Loucy (cell line): ENCODE measurements around the gene RGS6.
A peak's percentile ranks its signal among the peaks of the same experiment; 100 is the strongest.

Source experiments
- H2AFZ ChIP-seq: fragments of 200-600 bp; sonication (generic); 2 replicates; pipeline ENCODE4 v1.6.0; 2016; ENCODE audit warnings: antibody characterized with exemption, mild to moderate bottlenecking, low read length, moderate library complexity
- H3F3A ChIP-seq: fragments of 200-600 bp; 2 replicates; pipeline ENCODE4 v1.6.0; 2016; ENCODE audit warnings: antibody characterized with exemption, low read depth, mild to moderate bottlenecking
- H3K27me3 ChIP-seq: fragments of 200-600 bp; sonication (generic); 2 replicates; pipeline ENCODE4 v1.6.1; 2014; ENCODE audit warnings: low read length, mild to moderate bottlenecking; ENCODE audit not compliant: insufficient read depth, poor library complexity, severe bottlenecking
- H3K36me3 ChIP-seq: fragments of 200-600 bp; sonication (generic); 2 replicates; pipeline ENCODE4 v1.6.1; 2016; ENCODE audit warnings: low read length; ENCODE audit not compliant: insufficient read depth
- H3K4me1 ChIP-seq: fragments of 200-600 bp; sonication (generic); 2 replicates; pipeline ENCODE4 v1.5.1; 2014; ENCODE audit warnings: low read length, mild to moderate bottlenecking; ENCODE audit not compliant: insufficient read depth, poor library complexity, severe bottlenecking
- H3K4me2 ChIP-seq: fragments of 200-600 bp; sonication (generic); 2 replicates; pipeline ENCODE4 v1.6.0; 2014; ENCODE audit warnings: antibody characterized with exemption, low read length, low read depth, mild to moderate bottlenecking; ENCODE audit not compliant: poor library complexity, severe bottlenecking
- H3K4me3 ChIP-seq: fragments of 200-600 bp; sonication (generic); 2 replicates; pipeline ENCODE4 v1.5.1; 2014; ENCODE audit warnings: low read length, mild to moderate bottlenecking, mixed read lengths; ENCODE audit not compliant: poor library complexity, severe bottlenecking
- H3K79me2 ChIP-seq: fragments of 200-600 bp; sonication (generic); 2 replicates; pipeline ENCODE4 v1.6.1; 2014; ENCODE audit warnings: low read length; ENCODE audit not compliant: insufficient read depth
- H3K9ac ChIP-seq: fragments of 200-600 bp; sonication (generic); 2 replicates; pipeline ENCODE4 v1.6.0; 2014; ENCODE audit warnings: mild to moderate bottlenecking, low read depth, low read length, moderate library complexity; ENCODE audit not compliant: poor library complexity, severe bottlenecking
- H3K9me2 ChIP-seq: fragments of 200-600 bp; sonication (generic); replicated peaks from 2 replicates; pipeline ENCODE4 v1.6.1; 2016; ENCODE audit warnings: low read depth, low read length, mixed read lengths
- H3K9me3 ChIP-seq: fragments of 200-600 bp; sonication (generic); 2 replicates; pipeline ENCODE4 v1.6.1; 2014; ENCODE audit warnings: mild to moderate bottlenecking, antibody characterized with exemption, low read length, low read depth; ENCODE audit not compliant: insufficient read depth
- H4K20me1 ChIP-seq: fragments of 200-600 bp; sonication (generic); 2 replicates; pipeline ENCODE4 v1.6.0; 2014; ENCODE audit warnings: antibody characterized with exemption, low read length, mild to moderate bottlenecking; ENCODE audit not compliant: insufficient read depth, poor library complexity, severe bottlenecking
- EZH2phosphoT487 ChIP-seq: fragments of 200-600 bp; IDR thresholded peaks from 2 replicates; pipeline ENCODE4 v1.6.1; 2018; ENCODE audit warnings: antibody characterized with exemption, mild to moderate bottlenecking, moderate library complexity, borderline replicate concordance
- TF ChIP-seq, protein P1 (sequence below): fragments of 200-600 bp; sonication (generic); conservative IDR thresholded peaks from 2 replicates; pipeline ENCODE4 v1.5.1; 2014; ENCODE audit warnings: mild to moderate bottlenecking, antibody characterized with exemption, low read length

RGS6 gene

GRCh38 chr14:72450473-72451044 is 518.3 kb downstream of the RGS6 start:
- H4K20me1 ChIP-seq = no peaks in the 10 kb centered on the region
- TF ChIP-seq EZH2phosphoT487 = no peak
- TF ChIP-seq, protein P1, sequence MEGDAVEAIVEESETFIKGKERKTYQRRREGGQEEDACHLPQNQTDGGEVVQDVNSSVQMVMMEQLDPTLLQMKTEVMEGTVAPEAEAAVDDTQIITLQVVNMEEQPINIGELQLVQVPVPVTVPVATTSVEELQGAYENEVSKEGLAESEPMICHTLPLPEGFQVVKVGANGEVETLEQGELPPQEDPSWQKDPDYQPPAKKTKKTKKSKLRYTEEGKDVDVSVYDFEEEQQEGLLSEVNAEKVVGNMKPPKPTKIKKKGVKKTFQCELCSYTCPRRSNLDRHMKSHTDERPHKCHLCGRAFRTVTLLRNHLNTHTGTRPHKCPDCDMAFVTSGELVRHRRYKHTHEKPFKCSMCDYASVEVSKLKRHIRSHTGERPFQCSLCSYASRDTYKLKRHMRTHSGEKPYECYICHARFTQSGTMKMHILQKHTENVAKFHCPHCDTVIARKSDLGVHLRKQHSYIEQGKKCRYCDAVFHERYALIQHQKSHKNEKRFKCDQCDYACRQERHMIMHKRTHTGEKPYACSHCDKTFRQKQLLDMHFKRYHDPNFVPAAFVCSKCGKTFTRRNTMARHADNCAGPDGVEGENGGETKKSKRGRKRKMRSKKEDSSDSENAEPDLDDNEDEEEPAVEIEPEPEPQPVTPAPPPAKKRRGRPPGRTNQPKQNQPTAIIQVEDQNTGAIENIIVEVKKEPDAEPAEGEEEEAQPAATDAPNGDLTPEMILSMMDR = no peak
- H3K4me3 ChIP-seq = peak overlapping the region; percentile 64
- H3F3A ChIP-seq = peaks cover 10% of the 10 kb centered on the region; the same call in 1 of the 2 replicates
- H2AFZ ChIP-seq = no peak overlapping the region
- no peaks in the 10 kb centered on the region for H3K27me3 ChIP-seq
- peak overlapping the region; percentile 91 for H3K4me2 ChIP-seq
- no peaks in the 10 kb centered on the region for H3K9me3 ChIP-seq
- no peaks in the 10 kb centered on the region for H3K9me2 ChIP-seq
- peak overlapping the region; percentile 64 for H3K9ac ChIP-seq
- H3K79me2 ChIP-seq = no peaks in the 10 kb centered on the region
- no peaks in the 10 kb centered on the region for H3K36me3 ChIP-seq
- peaks cover 27% of the 10 kb centered on the region for H3K4me1 ChIP-seq

- Histone ChIP-seq H3K9me2 (no peaks in the 10 kb centered on the region), H2AFZ (peak overlapping the region; percentile 47), H3K4me3 (peak overlapping the region; percentile 64), H3K36me3 (no peaks in the 10 kb centered on the region), H3K9me3 (no peaks in the 10 kb centered on the region), H3K4me2 (peak overlapping the region; percentile 91), H3F3A (peaks cover 10% of the 10 kb centered on the region; the same call in 1 of the 2 replicates), H3K9ac (peak overlapping the region; percentile 64), H3K79me2 (no peaks in the 10 kb centered on the region), H4K20me1 (no peaks in the 10 kb centered on the region), H3K27me3 (no peaks in the 10 kb centered on the region), H3K4me1 (peaks cover 27% of the 10 kb centered on the region)
- TF ChIP-seq, protein P1 = no peak
- TF ChIP-seq EZH2phosphoT487 = no peak
These were observed 519.1 kb downstream of the RGS6 start for GRCh38 chr14:72451054-72451972.

DNA sequence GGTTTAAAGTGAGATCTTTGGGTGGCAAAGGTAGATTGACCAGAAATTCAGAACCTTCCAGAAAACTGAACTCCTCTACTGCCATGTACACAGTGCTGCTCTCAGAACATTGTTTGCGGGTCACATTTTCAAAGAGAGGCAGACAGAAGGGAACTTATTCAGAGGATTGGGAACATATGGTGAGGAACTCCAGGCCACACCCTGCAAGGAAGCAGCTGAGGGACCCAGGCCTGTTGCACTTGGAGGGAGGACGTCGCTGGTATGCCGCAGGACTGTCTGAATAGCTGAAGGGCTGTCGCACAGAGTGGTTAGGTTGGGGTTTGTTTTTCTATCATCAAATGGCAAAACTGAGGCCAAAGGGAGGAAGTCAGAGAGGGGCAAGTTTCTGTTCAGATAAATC is 520.5 kb downstream of the RGS6 start:
- no peaks in the 10 kb centered on the region for H3K27me3 ChIP-seq
- no peaks in the 10 kb centered on the region for H4K20me1 ChIP-seq
- no peak overlapping the region for H3K9ac ChIP-seq
- H3K9me2 ChIP-seq = no peaks in the 10 kb centered on the region
- H3K36me3 ChIP-seq = no peaks in the 10 kb centered on the region
- TF ChIP-seq, protein P1 = no peak
- no peak for TF ChIP-seq EZH2phosphoT487
- H3K9me3 ChIP-seq = no peaks in the 10 kb centered on the region
- peaks cover 10% of the 10 kb centered on the region; the same call in 1 of the 2 replicates for H3F3A ChIP-seq
- H3K4me1 ChIP-seq = peaks cover 27% of the 10 kb centered on the region
- no peak overlapping the region for H3K4me2 ChIP-seq
- no peak overlapping the region for H2AFZ ChIP-seq
- H3K4me3 ChIP-seq = no peak overlapping the region
- no peaks in the 10 kb centered on the region for H3K79me2 ChIP-seq
